Stimulated activated effector memory CD8-positive, alpha-beta T cell treated with anti-CD3 and anti-CD28 coated beads, Interleukin-12 subunit alpha, Interleukin-12 subunit beta, amount 100 ng/mL, for 72 hours (primary cell): ENCODE data around the gene SLC22A13.
"Not testable (repeated sequence)": the region's sequence is repeated elsewhere in the genome, so short reads cannot be mapped to it uniquely, and the experiment has no call there.

Experiments used
- ATAC-seq: fragments of 150-1000 bp; cut with Tn5 transposase; 2 replicates; pipeline ENCODE4 v1.10.0; 2021
- DNase-seq, 2 donors: peaks; one replicate each; pipeline ENCODE4 v3.0.0; 2021 to 2022; ENCODE audit warnings: low spot score in 2 of 2
- H3K27ac Mint-ChIP-seq: one replicate; pipeline ENCODE4 v1.8.0; 2022; ENCODE audit warnings: mild to moderate bottlenecking, mixed read lengths
- H3K36me3 Mint-ChIP-seq: one replicate; pipeline ENCODE4 v1.8.0; 2022; ENCODE audit warnings: mild to moderate bottlenecking, mixed read lengths
- H3K4me1 Mint-ChIP-seq: one replicate; pipeline ENCODE4 v1.8.0; 2022; ENCODE audit warnings: mixed read lengths
- H3K4me3 Mint-ChIP-seq: one replicate; pipeline ENCODE4 v1.8.0; 2022; ENCODE audit warnings: mild to moderate bottlenecking, mixed read lengths
- H3K9me3 Mint-ChIP-seq: one replicate; pipeline ENCODE4 v1.8.0; 2022; ENCODE audit warnings: mixed read lengths

Gene SLC22A13

DNA sequence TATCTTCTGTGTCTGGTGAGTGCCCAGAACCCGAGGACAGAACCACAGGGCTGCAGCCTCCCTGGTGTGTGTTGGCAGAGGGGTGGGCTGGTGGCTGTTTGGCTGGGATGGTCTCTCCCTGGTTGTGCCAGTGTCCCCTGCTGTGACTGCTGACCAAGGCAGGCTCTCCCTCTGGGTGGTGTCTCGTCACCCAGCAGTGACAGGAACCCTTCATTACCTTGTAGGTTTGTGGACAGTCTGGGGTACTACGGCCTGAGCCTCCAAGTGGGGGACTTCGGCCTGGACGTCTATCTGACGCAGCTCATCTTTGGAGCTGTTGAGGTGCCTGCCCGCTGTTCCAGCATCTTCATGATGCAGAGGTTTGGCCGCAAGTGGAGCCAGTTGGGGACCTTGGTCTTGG is 10.0 kb downstream of the SLC22A13 start:
- Mint-ChIP-seq H3K36me3 (no peaks in the 10 kb centered on the region), H3K4me3 (no peak overlapping the region), H3K27ac (peak overlapping the region; percentile 73), H3K9me3 (no peaks in the 10 kb centered on the region), H3K4me1 (no peaks in the 10 kb centered on the region)
- DNase-seq (no peak), ATAC-seq (no peak)

GRCh38 chr3:38276081-38276916 is 10.7 kb downstream of the SLC22A13 start:
- Mint-ChIP-seq H3K4me1 (no peaks in the 10 kb centered on the region), H3K4me3 (no peak overlapping the region), H3K9me3 (no peaks in the 10 kb centered on the region), H3K27ac (peak overlapping the region; percentile 73), H3K36me3 (no peaks in the 10 kb centered on the region)
- ATAC-seq (no peak), DNase-seq (no peak)

- Mint-ChIP-seq H3K4me3 (no peak overlapping the region), H3K9me3 (no peaks in the 10 kb centered on the region), H3K27ac (no peak overlapping the region), H3K4me1 (no peaks in the 10 kb centered on the region), H3K36me3 (no peaks in the 10 kb centered on the region)
- peak; percentile 5 for ATAC-seq
- DNase-seq, result no peak
These were observed 11.5 kb downstream of the SLC22A13 start for GRCh38 chr3:38276917-38277630.

DNA sequence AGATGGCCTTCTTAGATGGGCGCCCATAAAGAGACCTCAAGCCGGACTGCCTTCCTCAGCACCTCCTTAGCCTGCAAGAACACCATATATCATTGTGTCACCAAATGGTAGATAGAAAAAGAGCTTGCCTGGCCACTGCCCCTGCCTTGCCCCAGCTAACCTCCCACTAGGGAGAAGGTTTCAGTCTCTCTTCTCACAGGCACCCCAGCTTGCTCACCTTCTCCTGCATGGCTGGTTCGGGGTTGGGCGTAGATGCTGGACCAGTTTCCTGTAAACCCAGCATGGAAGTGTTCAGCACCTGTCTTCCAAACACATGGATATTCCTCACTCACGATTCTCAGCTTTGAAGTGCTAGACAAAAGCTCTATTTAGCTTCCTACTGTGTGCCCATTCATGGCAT is 13.2 kb downstream of the SLC22A13 start:
- no peaks in the 10 kb centered on the region for H3K4me1 Mint-ChIP-seq
- ATAC-seq, result no peak
- no peaks in the 10 kb centered on the region for H3K36me3 Mint-ChIP-seq
- H3K27ac Mint-ChIP-seq, result no peak overlapping the region
- H3K4me3 Mint-ChIP-seq, result no peak overlapping the region
- no peak for DNase-seq
- H3K9me3 Mint-ChIP-seq, result no peaks in the 10 kb centered on the region

DNA sequence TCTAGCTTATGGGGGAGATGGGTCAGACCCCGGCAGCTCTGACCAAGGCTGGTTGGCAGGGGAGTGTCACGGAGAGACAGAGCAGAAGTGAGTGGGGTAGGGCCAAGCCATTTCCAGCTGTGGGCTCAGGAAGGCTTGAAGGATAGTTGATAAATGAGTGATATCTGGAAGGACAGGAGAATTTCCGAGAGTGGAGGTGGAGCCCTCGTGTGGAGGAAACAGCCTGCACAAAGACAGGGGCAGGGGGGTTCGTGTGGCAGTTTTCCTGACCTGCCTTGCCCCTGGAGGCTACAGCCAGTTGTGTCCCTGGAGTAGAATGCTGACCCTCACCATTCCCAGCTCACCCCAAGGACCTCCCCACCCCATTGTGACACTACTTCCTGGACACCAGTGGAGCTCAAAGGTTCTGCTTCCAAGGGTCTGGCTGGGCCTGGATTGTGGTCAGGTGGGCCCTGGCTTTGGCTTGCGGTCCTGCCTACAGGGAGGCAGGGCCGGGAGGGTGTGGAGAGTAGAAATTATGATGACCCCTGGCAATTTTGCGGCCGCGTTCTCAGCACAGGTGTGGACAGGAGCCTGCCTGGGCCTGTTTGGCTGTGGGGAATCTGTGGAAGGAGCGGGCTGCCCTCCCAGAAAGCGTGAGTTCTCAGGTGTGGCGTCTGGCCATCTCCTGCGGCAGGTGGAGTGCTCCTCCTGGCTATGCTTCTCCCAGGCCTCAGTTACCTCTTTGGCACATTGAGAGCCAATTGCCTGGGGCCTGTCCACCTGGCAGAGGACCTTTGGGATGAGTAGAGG is 16.5 kb downstream of the SLC22A13 start, which contains the start of gene SLC22A14:
SLC22A14 (plus strand) TSS at position 400 of the 792 bp plus-strand sequence. CDS start 23,733 bp downstream, outside the sequence.
- H3K36me3 Mint-ChIP-seq, result no peaks in the 10 kb centered on the region
- H3K4me1 Mint-ChIP-seq, result no peaks in the 10 kb centered on the region
- ATAC-seq, result no peak
- H3K9me3 Mint-ChIP-seq, result no peaks in the 10 kb centered on the region
- H3K4me3 Mint-ChIP-seq, result no peak within 1 kb of the TSS
- DNase-seq, result no peak
- no peak within 1 kb of the TSS for H3K27ac Mint-ChIP-seq

- H3K4me1 Mint-ChIP-seq, result no peaks in the 10 kb centered on the region
- no peak for DNase-seq
- H3K36me3 Mint-ChIP-seq, result no peaks in the 10 kb centered on the region
- no peak overlapping the region for H3K27ac Mint-ChIP-seq
- no peaks in the 10 kb centered on the region for H3K9me3 Mint-ChIP-seq
- no peak overlapping the region for H3K4me3 Mint-ChIP-seq
- ATAC-seq, result no peak
These were observed 18.5 kb downstream of the SLC22A13 start for GRCh38 chr3:38283810-38284755.

GRCh38 chr3:38284756-38285150 is 19.1 kb downstream of the SLC22A13 start:
- no peaks in the 10 kb centered on the region for H3K4me1 Mint-ChIP-seq
- H3K9me3 Mint-ChIP-seq, result no peaks in the 10 kb centered on the region
- ATAC-seq (no peak), DNase-seq (no peak)
- H3K27ac Mint-ChIP-seq, result no peak overlapping the region
- no peaks in the 10 kb centered on the region for H3K36me3 Mint-ChIP-seq
- no peak overlapping the region for H3K4me3 Mint-ChIP-seq

DNA sequence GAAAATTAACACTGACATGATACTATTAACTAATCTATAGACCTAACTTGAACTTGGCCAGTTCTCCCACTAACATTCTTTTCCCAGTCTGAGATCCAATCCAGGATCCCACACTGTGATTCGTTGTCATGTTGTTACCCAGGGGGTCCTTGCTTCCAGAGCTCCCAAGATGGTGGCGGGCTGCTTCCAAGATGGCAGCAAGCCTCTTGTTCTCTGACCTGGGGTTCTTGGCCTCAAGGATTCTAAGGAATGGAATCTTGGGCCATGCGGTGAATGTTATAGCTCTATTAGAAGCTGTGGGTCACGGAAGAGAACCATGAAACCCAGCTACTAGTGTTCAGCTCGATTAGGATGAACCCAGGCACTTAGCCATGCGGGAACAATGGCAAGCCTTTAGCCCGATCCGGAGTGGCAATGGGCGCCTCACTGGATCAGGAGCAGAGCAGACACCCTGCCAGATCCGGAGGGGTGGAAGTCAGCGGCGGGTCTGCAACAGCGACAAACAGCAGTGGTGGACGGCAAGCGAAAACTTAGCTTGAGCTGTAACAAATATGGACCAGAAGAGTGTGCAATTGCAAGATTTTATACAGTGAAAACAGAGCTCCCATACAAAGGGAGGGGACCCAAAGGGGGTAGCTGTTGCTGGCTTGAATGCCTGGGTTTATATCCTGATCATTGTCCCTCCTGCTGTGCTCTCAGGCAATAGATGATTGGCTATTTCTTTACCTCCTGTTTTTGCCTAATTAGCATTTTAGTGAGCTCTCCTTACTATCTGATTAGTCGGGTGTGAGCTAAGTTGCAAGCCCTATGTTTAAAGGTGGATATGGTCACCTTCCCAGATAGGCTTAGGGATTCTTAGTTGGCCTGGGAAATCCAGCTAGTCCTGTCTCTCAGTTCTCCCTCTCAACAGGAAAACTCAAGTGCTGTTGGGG is 23.9 kb downstream of the SLC22A13 start:
- H3K36me3 Mint-ChIP-seq, H3K9me3 Mint-ChIP-seq, H3K27ac Mint-ChIP-seq, DNase-seq, H3K4me3 Mint-ChIP-seq, ATAC-seq, H3K4me1 Mint-ChIP-seq: not testable (repeated sequence)

- not testable (repeated sequence) for H3K4me3 Mint-ChIP-seq
These were observed 31.4 kb downstream of the SLC22A13 start for GRCh38 chr3:38297053-38297452.

DNA sequence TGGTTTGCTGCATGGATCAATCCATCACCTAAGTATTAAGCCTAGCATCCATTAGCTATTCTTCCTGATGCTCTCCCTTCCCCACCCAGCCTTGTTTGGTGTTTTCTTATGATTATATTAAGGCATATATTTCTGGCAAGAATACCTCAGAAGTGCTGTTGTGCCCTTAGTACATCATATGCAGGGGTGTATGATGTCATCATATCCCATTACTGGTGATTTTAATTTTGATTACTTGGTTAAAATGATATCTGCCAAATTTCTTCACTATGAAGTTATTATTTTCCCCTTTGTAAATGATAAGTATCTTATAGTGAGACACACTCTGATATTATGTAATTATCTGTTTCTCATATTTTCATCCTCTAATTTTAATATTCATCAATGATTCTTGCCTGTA is 31.9 kb downstream of the SLC22A13 start:
- Mint-ChIP-seq H3K4me1 (no peaks in the 10 kb centered on the region), H3K4me3 (no peak overlapping the region), H3K9me3 (no peaks in the 10 kb centered on the region), H3K27ac (no peak overlapping the region), H3K36me3 (no peaks in the 10 kb centered on the region)
- DNase-seq (no peak), ATAC-seq (no peak)

More at GRCh38 chr3:38297053-38297452, 31.4 kb downstream of the SLC22A13 start:
- H3K36me3 Mint-ChIP-seq, H3K4me1 Mint-ChIP-seq, DNase-seq, ATAC-seq, H3K9me3 Mint-ChIP-seq, H3K27ac Mint-ChIP-seq: not testable (repeated sequence)

DNA sequence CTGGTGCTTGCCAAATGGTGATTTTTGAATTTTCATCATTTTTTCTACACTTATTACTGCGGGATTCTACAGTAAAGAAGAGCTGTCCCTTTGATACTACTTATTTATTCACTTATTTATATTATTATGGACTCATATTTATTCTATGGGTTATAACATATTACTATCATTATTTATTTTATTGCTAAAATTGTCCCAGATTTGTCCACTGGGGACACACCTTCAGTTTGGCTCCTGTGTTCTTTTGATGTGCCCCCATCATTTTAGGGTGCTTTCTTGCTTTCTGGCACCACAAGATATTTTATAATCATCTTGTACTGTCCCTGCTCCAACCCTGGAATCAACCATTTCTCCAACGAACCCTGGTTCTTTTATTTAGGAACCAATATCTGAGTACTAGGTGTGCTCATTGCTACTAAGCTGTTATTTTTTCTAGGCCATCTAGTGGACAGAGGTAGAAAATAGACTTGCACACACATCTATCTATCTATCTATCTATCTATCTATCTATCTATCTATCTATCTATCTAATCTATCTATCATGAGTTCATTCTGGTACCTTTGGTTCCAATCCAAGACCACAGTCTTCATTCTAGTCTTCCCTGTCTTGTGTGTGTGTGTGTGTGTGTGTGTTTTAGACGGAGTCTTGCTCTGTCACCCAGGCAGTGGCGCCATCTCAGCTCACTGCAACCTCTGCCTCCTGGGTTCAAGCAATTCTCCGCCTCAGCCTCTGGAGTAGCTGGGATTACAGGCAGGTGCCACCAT is 32.5 kb downstream of the SLC22A13 start:
- no peak overlapping the region for H3K27ac Mint-ChIP-seq
- no peak overlapping the region for H3K4me3 Mint-ChIP-seq
- no peaks in the 10 kb centered on the region for H3K9me3 Mint-ChIP-seq
- no peak for DNase-seq
- no peak for ATAC-seq
- H3K4me1 Mint-ChIP-seq, result no peaks in the 10 kb centered on the region
- H3K36me3 Mint-ChIP-seq, result no peaks in the 10 kb centered on the region

- DNase-seq (no peak), ATAC-seq (peak; percentile 27)
- Mint-ChIP-seq H3K9me3 (no peaks in the 10 kb centered on the region), H3K27ac (no peak overlapping the region), H3K36me3 (no peaks in the 10 kb centered on the region), H3K4me1 (no peaks in the 10 kb centered on the region), H3K4me3 (no peak overlapping the region)
These were observed 41.3 kb downstream of the SLC22A13 start for GRCh38 chr3:38306941-38307340.

- DNase-seq, result no peak
- H3K9me3 Mint-ChIP-seq, result no peaks in the 10 kb centered on the region
- H3K27ac Mint-ChIP-seq, result no peak overlapping the region
These were observed 42.0 kb downstream of the SLC22A13 start for GRCh38 chr3:38307599-38307998.

More at GRCh38 chr3:38307599-38307998, 42.0 kb downstream of the SLC22A13 start:
- H3K36me3 Mint-ChIP-seq, result no peaks in the 10 kb centered on the region
- no peaks in the 10 kb centered on the region for H3K4me1 Mint-ChIP-seq
- H3K4me3 Mint-ChIP-seq, result no peak overlapping the region
- ATAC-seq, result no peak
